OCI-LY3 (cell line): ENCODE results near the gene TLR9.

Source experiments
- H2AFZ ChIP-seq: fragments of 200-600, 300-600 bp; shearing (Covaris generic); 2 replicates; pipeline ENCODE4 v1.6.0; 2014; ENCODE audit warnings: antibody characterized with exemption, low read depth, low read length
- H3K27ac ChIP-seq: fragments of 200-600, 300-600 bp; sonication (generic); 2 replicates; pipeline ENCODE4 v1.5.1; 2014; ENCODE audit warnings: mild to moderate bottlenecking, low read length, moderate library complexity, mixed read lengths
- H3K27me3 ChIP-seq: fragments of 200-600, 300-600 bp; sonication (generic); 2 replicates; pipeline ENCODE4 v1.6.1; 2014; ENCODE audit warnings: low read depth, low read length, mixed read lengths
- H3K36me3 ChIP-seq: fragments of 200-600, 300-600 bp; sonication (generic); replicated peaks from 2 replicates; pipeline ENCODE3; 2014; ENCODE audit warnings: low read depth, low read length, mixed read lengths
- H3K4me1 ChIP-seq: fragments of 300-600, 200-600 bp; sonication (generic); 2 replicates; pipeline ENCODE4 v1.6.1; 2014; ENCODE audit warnings: low read length, mixed read lengths
- H3K4me2 ChIP-seq: fragments of 200-600, 300-600 bp; sonication (generic); 2 replicates; pipeline ENCODE4 v1.6.1; 2014; ENCODE audit warnings: low read length, mixed read lengths
- H3K4me3 ChIP-seq: fragments of 300-600, 200-600 bp; sonication (generic); 2 replicates; pipeline ENCODE4 v1.5.1; 2014; ENCODE audit warnings: antibody characterized with exemption, mild to moderate bottlenecking, low read length, moderate library complexity
- H3K79me2 ChIP-seq: fragments of 300-600, 200-600 bp; shearing (Covaris generic); 2 replicates; pipeline ENCODE4 v1.6.1; 2014; ENCODE audit warnings: mild to moderate bottlenecking, low read length, mixed read lengths
- H3K9ac ChIP-seq: fragments of 300-600, 200-600 bp; shearing (Covaris generic); 2 replicates; pipeline ENCODE4 v1.6.0; 2014; ENCODE audit warnings: mild to moderate bottlenecking, low read length, moderate library complexity
- H3K9me3 ChIP-seq: fragments of 200-600, 300-600 bp; shearing (Covaris generic); 2 replicates; pipeline ENCODE4 v1.6.1; 2014; ENCODE audit warnings: low read length, mixed read lengths; ENCODE audit not compliant: insufficient read depth
- H4K20me1 ChIP-seq: fragments of 200-600, 300-600 bp; sonication (generic); 2 replicates; pipeline ENCODE4 v1.6.1; 2016; ENCODE audit warnings: low read length, mixed read lengths; ENCODE audit not compliant: insufficient read depth
- EZH2phosphoT487 ChIP-seq: fragments of 200-600 bp; shearing (Covaris generic); IDR thresholded peaks from 2 replicates; pipeline ENCODE4 v1.6.1; 2018; ENCODE audit warnings: antibody characterized with exemption, mixed run types, low read depth
- TF ChIP-seq, protein P1 (sequence below): fragments of 200-600, 300-600 bp; sonication (generic); IDR thresholded peaks from 2 replicates; pipeline ENCODE4 v1.5.1; 2014; ENCODE audit warnings: antibody characterized with exemption, low read length, low read depth

Gene TLR9

GRCh38 chr3:52208556-52208955 lies 16.9 kb downstream of the TLR9 start:
- no peak overlapping the region for H3K9ac ChIP-seq
- H3K4me2 ChIP-seq: no peak overlapping the region
- H3K79me2 ChIP-seq: no peaks in the 10 kb centered on the region
- H4K20me1 ChIP-seq: no peaks in the 10 kb centered on the region
- no peak for TF ChIP-seq EZH2phosphoT487
- TF ChIP-seq, protein P1, sequence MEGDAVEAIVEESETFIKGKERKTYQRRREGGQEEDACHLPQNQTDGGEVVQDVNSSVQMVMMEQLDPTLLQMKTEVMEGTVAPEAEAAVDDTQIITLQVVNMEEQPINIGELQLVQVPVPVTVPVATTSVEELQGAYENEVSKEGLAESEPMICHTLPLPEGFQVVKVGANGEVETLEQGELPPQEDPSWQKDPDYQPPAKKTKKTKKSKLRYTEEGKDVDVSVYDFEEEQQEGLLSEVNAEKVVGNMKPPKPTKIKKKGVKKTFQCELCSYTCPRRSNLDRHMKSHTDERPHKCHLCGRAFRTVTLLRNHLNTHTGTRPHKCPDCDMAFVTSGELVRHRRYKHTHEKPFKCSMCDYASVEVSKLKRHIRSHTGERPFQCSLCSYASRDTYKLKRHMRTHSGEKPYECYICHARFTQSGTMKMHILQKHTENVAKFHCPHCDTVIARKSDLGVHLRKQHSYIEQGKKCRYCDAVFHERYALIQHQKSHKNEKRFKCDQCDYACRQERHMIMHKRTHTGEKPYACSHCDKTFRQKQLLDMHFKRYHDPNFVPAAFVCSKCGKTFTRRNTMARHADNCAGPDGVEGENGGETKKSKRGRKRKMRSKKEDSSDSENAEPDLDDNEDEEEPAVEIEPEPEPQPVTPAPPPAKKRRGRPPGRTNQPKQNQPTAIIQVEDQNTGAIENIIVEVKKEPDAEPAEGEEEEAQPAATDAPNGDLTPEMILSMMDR: no peak
- no peaks in the 10 kb centered on the region for H3K27me3 ChIP-seq
- no peaks in the 10 kb centered on the region for H3K9me3 ChIP-seq
- no peak overlapping the region for H3K27ac ChIP-seq
- no peak overlapping the region for H2AFZ ChIP-seq
- no peak overlapping the region for H3K4me3 ChIP-seq
- H3K36me3 ChIP-seq: peaks cover 86% of the 10 kb centered on the region
- H3K4me1 ChIP-seq: no peaks in the 10 kb centered on the region

- H3K27ac ChIP-seq: no peak overlapping the region
- H3K4me1 ChIP-seq: no peaks in the 10 kb centered on the region
- no peaks in the 10 kb centered on the region for H4K20me1 ChIP-seq
- H3K9me3 ChIP-seq: no peaks in the 10 kb centered on the region
- H3K4me2 ChIP-seq: no peak overlapping the region
- H3K79me2 ChIP-seq: no peaks in the 10 kb centered on the region
- no peaks in the 10 kb centered on the region for H3K27me3 ChIP-seq
- H3K9ac ChIP-seq: no peak overlapping the region
- H3K4me3 ChIP-seq: no peak overlapping the region
- H3K36me3 ChIP-seq: peaks cover 87% of the 10 kb centered on the region
- TF ChIP-seq EZH2phosphoT487: no peak
- TF ChIP-seq, protein P1: no peak
- no peak overlapping the region for H2AFZ ChIP-seq
These were observed 19.6 kb downstream of the TLR9 start for GRCh38 chr3:52205727-52206372.

DNA sequence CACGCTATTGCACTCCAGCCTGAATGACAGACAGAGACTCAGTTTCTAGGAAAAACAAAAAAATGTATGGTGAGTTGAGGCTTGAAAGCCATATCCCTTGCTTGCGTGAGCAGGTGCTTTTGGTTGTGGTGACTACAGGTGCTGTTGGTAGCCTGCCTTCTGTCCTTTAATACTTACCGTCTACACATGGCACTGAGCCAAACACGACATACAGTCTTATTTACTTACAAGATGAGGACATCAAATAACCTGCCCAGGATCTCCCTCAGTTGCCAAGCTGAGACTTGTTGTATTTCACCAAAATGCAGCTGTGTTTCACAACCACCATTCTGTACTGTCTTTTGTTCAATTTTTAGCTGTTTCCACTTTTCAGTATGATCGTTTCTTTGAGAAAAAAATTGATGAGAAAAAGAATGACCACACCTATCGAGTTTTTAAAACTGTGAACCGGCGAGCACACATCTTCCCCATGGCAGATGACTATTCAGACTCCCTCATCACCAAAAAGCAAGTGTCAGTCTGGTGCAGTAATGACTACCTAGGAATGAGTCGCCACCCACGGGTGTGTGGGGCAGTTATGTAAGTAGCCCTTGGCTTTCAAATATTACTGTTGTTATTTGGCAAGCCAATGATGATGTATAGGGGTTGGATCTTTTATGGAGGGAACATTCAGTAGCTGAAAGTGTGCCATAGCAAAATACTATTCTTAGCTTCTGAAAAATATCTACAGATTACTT lies 20.9 kb downstream of the TLR9 start:
- Histone ChIP-seq H3K4me3 (no peak overlapping the region), H3K27ac (no peak overlapping the region), H3K9ac (no peak overlapping the region), H2AFZ (no peak overlapping the region), H3K4me2 (no peak overlapping the region), H3K79me2 (peaks cover under 1% of the 10 kb centered on the region; the same call in 1 of the 2 replicates), H3K4me1 (no peaks in the 10 kb centered on the region), H3K27me3 (no peaks in the 10 kb centered on the region), H4K20me1 (no peaks in the 10 kb centered on the region), H3K9me3 (no peaks in the 10 kb centered on the region), H3K36me3 (peaks cover 82% of the 10 kb centered on the region)
- TF ChIP-seq, protein P1: no peak
- no peak for TF ChIP-seq EZH2phosphoT487

- Histone ChIP-seq H3K79me2 (peaks cover 8% of the 10 kb centered on the region), H3K9me3 (no peaks in the 10 kb centered on the region), H3K27me3 (no peaks in the 10 kb centered on the region), H3K4me2 (no peak overlapping the region), H3K9ac (no peak overlapping the region), H3K36me3 (peaks cover 80% of the 10 kb centered on the region), H3K27ac (no peak overlapping the region), H4K20me1 (no peaks in the 10 kb centered on the region), H2AFZ (no peak overlapping the region), H3K4me1 (peaks cover 8% of the 10 kb centered on the region), H3K4me3 (no peak overlapping the region)
- TF ChIP-seq, protein P1: no peak
- TF ChIP-seq EZH2phosphoT487: no peak
These were observed 21.7 kb downstream of the TLR9 start for GRCh38 chr3:52203701-52204100.
